H9 (cell line): Measurements from ENCODE around the gene SPTBN1. TPM values are rescaled to one million over a fixed set of nuclear protein-coding genes. Genes with fewer than 3 reads are reported as not detected.
A peak's percentile ranks its signal among the peaks of the same experiment; 100 is the strongest.

Experiments
- DNase-seq: peaks from one replicate; pipeline ENCODE4 v3.0.0-alpha.2; 2017
- H2AFZ ChIP-seq: one replicate; pipeline ENCODE4 v1.6.1; 2013; ENCODE audit warnings: mild to moderate bottlenecking, low read length, control low read depth, moderate library complexity
- H2AK5ac ChIP-seq: 2 replicates; pipeline ENCODE4 v1.6.1; 2013; ENCODE audit warnings: low read length, control low read depth, mixed read lengths; ENCODE audit not compliant: insufficient read length
- H2BK120ac ChIP-seq: one replicate; pipeline ENCODE4 v1.6.1; 2013; ENCODE audit warnings: low read depth, mild to moderate bottlenecking, low read length, control low read depth, inconsistent platforms; ENCODE audit not compliant: poor library complexity, severe bottlenecking
- H2BK12ac ChIP-seq: 2 replicates; pipeline ENCODE4 v1.6.1; 2013; ENCODE audit warnings: low read length, control low read depth, mixed read lengths, low read depth; ENCODE audit not compliant: insufficient read length
- H2BK15ac ChIP-seq: 2 replicates; pipeline ENCODE4 v1.6.1; 2013; ENCODE audit warnings: low read depth, low read length, control low read depth
- H2BK20ac ChIP-seq: one replicate; pipeline ENCODE4 v1.6.1; 2013; ENCODE audit warnings: low read depth, mild to moderate bottlenecking, low read length, control low read depth, inconsistent platforms; ENCODE audit not compliant: poor library complexity, severe bottlenecking
- H2BK5ac ChIP-seq: 2 replicates; pipeline ENCODE4 v1.6.1; 2013; ENCODE audit warnings: low read length, control low read depth, mixed read lengths; ENCODE audit not compliant: insufficient read length
- H3K14ac ChIP-seq: 2 replicates; pipeline ENCODE4 v1.6.1; 2013; ENCODE audit warnings: low read length, control low read depth; ENCODE audit not compliant: insufficient read depth
- H3K18ac ChIP-seq: 2 replicates; pipeline ENCODE4 v1.6.1; 2013; ENCODE audit warnings: low read depth, mild to moderate bottlenecking, mixed read lengths, low read length, control low read depth; ENCODE audit not compliant: insufficient read length
- H3K23ac ChIP-seq: 2 replicates; pipeline ENCODE4 v1.6.1; 2013; ENCODE audit warnings: low read length, control low read depth, mixed read lengths, low read depth; ENCODE audit not compliant: insufficient read length
- H3K23me2 ChIP-seq: 2 replicates; pipeline ENCODE4 v1.6.1; 2013; ENCODE audit warnings: low read depth, mild to moderate bottlenecking, mixed read lengths, low read length, control low read depth; ENCODE audit not compliant: insufficient read length, poor library complexity, severe bottlenecking
- H3K27ac ChIP-seq: 2 replicates; pipeline ENCODE4 v1.5.1; 2013; ENCODE audit warnings: low read length, control low read depth, mixed read lengths, low read depth; ENCODE audit not compliant: insufficient read length
- H3K27me3 ChIP-seq: 2 replicates; pipeline ENCODE4 v1.6.1; 2013; ENCODE audit warnings: low read length, control low read depth, inconsistent platforms; ENCODE audit not compliant: insufficient read depth
- H3K4ac ChIP-seq: 2 replicates; pipeline ENCODE4 v1.6.1; 2013; ENCODE audit warnings: low read depth, mild to moderate bottlenecking, control low read depth, inconsistent platforms, low read length, moderate library complexity
- H3K4me1 ChIP-seq: 2 replicates; pipeline ENCODE4 v1.6.1; 2013; ENCODE audit warnings: low read length, control low read depth, inconsistent platforms; ENCODE audit not compliant: insufficient read depth
- H3K4me2 ChIP-seq: 2 replicates; pipeline ENCODE4 v1.6.1; 2013; ENCODE audit warnings: low read length, control low read depth, mixed read lengths; ENCODE audit not compliant: insufficient read length, insufficient read depth
- H3K56ac ChIP-seq: 2 replicates; pipeline ENCODE4 v1.6.1; 2013; ENCODE audit warnings: low read depth, mild to moderate bottlenecking, mixed read lengths, low read length, control low read depth; ENCODE audit not compliant: insufficient read length
- H3K79me1 ChIP-seq: 2 replicates; pipeline ENCODE4 v1.6.1; 2013; ENCODE audit warnings: low read depth, mild to moderate bottlenecking, moderate library complexity, low read length, control low read depth, inconsistent platforms; ENCODE audit not compliant: insufficient read depth, poor library complexity, severe bottlenecking
- H3K79me2 ChIP-seq: 2 replicates; pipeline ENCODE4 v1.6.1; 2013; ENCODE audit warnings: low read length, control low read depth, inconsistent platforms; ENCODE audit not compliant: insufficient read depth
- H3K9ac ChIP-seq: 2 replicates; pipeline ENCODE4 v1.6.1; 2013; ENCODE audit warnings: low read length, control low read depth, mixed read lengths; ENCODE audit not compliant: insufficient read length; ENCODE audit errors: extremely low read depth
- H3K9me3 ChIP-seq: one replicate; pipeline ENCODE4 v1.6.1; 2013; ENCODE audit warnings: low read depth, low read length, inconsistent platforms; ENCODE audit not compliant: control insufficient read depth
- H3T11ph ChIP-seq: one replicate; pipeline ENCODE4 v1.6.1; 2013; ENCODE audit warnings: mild to moderate bottlenecking, low read length, control low read depth, inconsistent platforms
- H4K20me1 ChIP-seq: one replicate; pipeline ENCODE4 v1.6.1; 2013; ENCODE audit not compliant: control insufficient read depth, insufficient read length, insufficient read depth
- H4K5ac ChIP-seq: 2 replicates; pipeline ENCODE4 v1.6.1; 2013; ENCODE audit warnings: low read depth, mild to moderate bottlenecking, mixed read lengths, low read length, control low read depth; ENCODE audit not compliant: insufficient read length
- H4K8ac ChIP-seq: replicated peaks from 2 replicates; pipeline ENCODE4 v1.6.1; 2013; ENCODE audit warnings: low read length, control low read depth, mixed read lengths, low read depth; ENCODE audit not compliant: insufficient read length
- H4K91ac ChIP-seq: 2 replicates; pipeline ENCODE4 v1.6.1; 2013; ENCODE audit warnings: low read depth, mild to moderate bottlenecking, moderate library complexity, mixed read lengths, low read length, control low read depth; ENCODE audit not compliant: insufficient read length
- H3K27ac Mint-ChIP-seq, 3 experiments: 2 replicates in 2 of 3; 3 replicates in 1 of 3; pipeline ENCODE4 v1.8.0; 2020 to 2021; ENCODE audit warnings: mixed read lengths in 3 of 3, mild to moderate bottlenecking in 1 of 3, moderate library complexity in 1 of 3
- H3K27me3 Mint-ChIP-seq: 2 replicates; pipeline ENCODE4 v1.8.0; 2021; ENCODE audit warnings: low read depth, mild to moderate bottlenecking, moderate library complexity, mixed read lengths
- H3K36me3 Mint-ChIP-seq, 3 experiments: 2 replicates in 2 of 3; 3 replicates in 1 of 3; pipeline ENCODE4 v1.8.0; 2020 to 2021; ENCODE audit warnings: low read depth in 3 of 3, mixed read lengths in 3 of 3; ENCODE audit not compliant: insufficient read depth in 1 of 3
- H3K4me1 Mint-ChIP-seq, 2 experiments: 2 replicates each; pipeline ENCODE4 v1.8.0; 2020; ENCODE audit warnings: mixed read lengths in 2 of 2
- H3K4me3 Mint-ChIP-seq, 2 experiments: 2 replicates in 1 of 2; 3 replicates in 1 of 2; pipeline ENCODE4 v1.8.0; 2020 to 2021; ENCODE audit warnings: mild to moderate bottlenecking in 2 of 2, mixed read lengths in 2 of 2, moderate library complexity in 1 of 2
- H3K9me3 Mint-ChIP-seq, 2 experiments: 2 replicates in 1 of 2; 3 replicates in 1 of 2; pipeline ENCODE4 v1.8.0; 2020; ENCODE audit warnings: mild to moderate bottlenecking in 2 of 2, mixed read lengths in 2 of 2, moderate library complexity in 1 of 2
- CTCF ChIP-seq: fragments of 200-600 bp; sonication (generic); conservative IDR thresholded peaks from 3 replicates; pipeline ENCODE4 v1.8.0; 2021; ENCODE audit warnings: antibody characterized with exemption, mild to moderate bottlenecking
- WGBS: extraction: QIAGEN DNeasy Blood & Tissue Kit; methylation state at CpG from one replicate; pipeline ENCODE4 v1.1.7; 2013; ENCODE audit warnings: missing lambda C conversion rate, low lambda C conversion rate, mixed read lengths; ENCODE audit not compliant: insufficient read length; ENCODE audit errors: extremely low coverage; 5-methylcytosine and 5-hydroxymethylcytosine counted together
- total RNA-seq: library from RNA; stranded (reverse); gene quantifications from 2 replicates; pipeline ENCODE4 v1.2.1, GENCODE V29; 2021

SPTBN1 gene
- total RNA-seq, 1 experiment from 2014 or later: 164 TPM

GRCh38 chr2:54668711-54669110 lies 212.6 kb downstream of the SPTBN1 start:
- Histone ChIP-seq H2BK5ac (no peak overlapping the region), H3T11ph (no peak overlapping the region), H3K14ac (no peak overlapping the region), H2AFZ (no peak overlapping the region), H2BK20ac (no peak overlapping the region), H3K27me3 (no peaks in the 10 kb centered on the region), H4K8ac (no peak overlapping the region), H3K27ac (no peak overlapping the region), H3K9me3 (no peaks in the 10 kb centered on the region), H3K4me1 (peaks cover 4% of the 10 kb centered on the region; the same call in 1 of the 2 replicates), H3K79me1 (no peaks in the 10 kb centered on the region), H4K91ac (no peak overlapping the region), H4K20me1 (no peaks in the 10 kb centered on the region), H4K5ac (no peak overlapping the region), H3K9ac (no peak overlapping the region), H3K56ac (no peak overlapping the region), H3K23me2 (no peaks in the 10 kb centered on the region), H3K18ac (no peak overlapping the region), H3K79me2 (no peaks in the 10 kb centered on the region), H2AK5ac (no peak overlapping the region), H3K23ac (no peak overlapping the region), H2BK15ac (no peak overlapping the region), H2BK12ac (no peak overlapping the region), H2BK120ac (no peak overlapping the region), H3K4ac (no peak overlapping the region), H3K4me2 (no peak overlapping the region)
- Mint-ChIP-seq H3K9me3 (no peaks in the 10 kb centered on the region), H3K36me3 (peaks cover 26 to 67% (median 61%) of the 10 kb centered on the region in 3 experiments), H3K27me3 (no peaks in the 10 kb centered on the region), H3K27ac (0 out of 7 replicates have a peak overlapping the region, but pooled peaks of 1 of the 3 experiments have one; percentile 77), H3K4me3 (no peak overlapping the region), H3K4me1 (peaks cover 22 to 23% of the 10 kb centered on the region in 2 experiments)
- no CpG with 5 or more reads among the region's 5 CpGs for WGBS
- no peak for TF ChIP-seq CTCF
- no peak for DNase-seq
